ENCODE results near the gene ONECUT3. TPM values are rescaled to one million over a fixed set of nuclear protein-coding genes. Genes with fewer than 3 reads are reported as not detected.

Gene ONECUT3
- total RNA-seq (2022; extraction: Qiagen RNA extraction; ENCODE audit: low read depth): not detected in 5 replicates

GRCh38 chr19:1752757-1753728 lies at the start of gene ONECUT3:
Gene ONECUT3, plus strand, starts transcription at chr19:1753506. Its CDS starts 157 bp downstream, at chr19:1753663.

GRCh38 chr19:1811942-1812425 lies 58.7 kb downstream of the ONECUT3 start, which contains the start of gene ATP8B3:
Gene ATP8B3, minus strand, starts transcription at chr19:1812276. Its CDS starts 540 bp downstream, at chr19:1811736.

Other genes starting within 250 kb of the ONECUT3 start
- 2.6 to 3.8 TPM (median 2.8 TPM) in 5 replicates for gene ADAMTSL5, start 240.5 kb upstream of the ONECUT3 start, total RNA-seq (2022; extraction: Qiagen RNA extraction; ENCODE audit: low read depth)
- not detected in 5 replicates for gene PLK5, start 229.4 kb upstream of the ONECUT3 start, total RNA-seq (2022; extraction: Qiagen RNA extraction; ENCODE audit: low read depth)
- gene MEX3D, start 185.2 kb upstream of the ONECUT3 start, total RNA-seq (2022; extraction: Qiagen RNA extraction; ENCODE audit: low read depth): 6.6 to 14.1 TPM (median 13.2 TPM) in 5 replicates
- gene MBD3, start 160.6 kb upstream of the ONECUT3 start, total RNA-seq (2022; extraction: Qiagen RNA extraction; ENCODE audit: low read depth): 28.2 to 52.2 TPM (median 47.2 TPM) in 5 replicates
- 93.4 to 214 TPM (median 164 TPM) in 5 replicates for gene UQCR11, start 148.0 kb upstream of the ONECUT3 start, total RNA-seq (2022; extraction: Qiagen RNA extraction; ENCODE audit: low read depth)
- gene TCF3, start 100.9 kb upstream of the ONECUT3 start, total RNA-seq (2022; extraction: Qiagen RNA extraction; ENCODE audit: low read depth): 45.9 to 72.5 TPM (median 61.9 TPM) in 5 replicates
- gene ATP8B3, start 58.8 kb downstream of the ONECUT3 start, total RNA-seq (2022; extraction: Qiagen RNA extraction; ENCODE audit: low read depth): 1.8 to 3.8 TPM (median 2.6 TPM) in 5 replicates
- 15.7 to 24.2 TPM (median 21.6 TPM) in 5 replicates for gene REXO1, start 95.0 kb downstream of the ONECUT3 start, total RNA-seq (2022; extraction: Qiagen RNA extraction; ENCODE audit: low read depth)
- gene KLF16, start 110.1 kb downstream of the ONECUT3 start, total RNA-seq (2022; extraction: Qiagen RNA extraction; ENCODE audit: low read depth): 13.9 to 32.7 TPM (median 26.1 TPM) in 5 replicates
- gene ABHD17A, start 132.0 kb downstream of the ONECUT3 start, total RNA-seq (2022; extraction: Qiagen RNA extraction; ENCODE audit: low read depth): 18.9 to 40.1 TPM (median 36.1 TPM) in 5 replicates
- 2.8 to 6.5 TPM (median 5.9 TPM) in 5 replicates for gene ADAT3, start 151.9 kb downstream of the ONECUT3 start, total RNA-seq (2022; extraction: Qiagen RNA extraction; ENCODE audit: low read depth)
- 48.8 to 70.6 TPM (median 53.4 TPM) in 5 replicates for gene SCAMP4, start 151.9 kb downstream of the ONECUT3 start, total RNA-seq (2022; extraction: Qiagen RNA extraction; ENCODE audit: low read depth)
- gene CSNK1G2, start 187.7 kb downstream of the ONECUT3 start, total RNA-seq (2022; extraction: Qiagen RNA extraction; ENCODE audit: low read depth): 34.0 to 52.7 TPM (median 45.9 TPM) in 5 replicates

Measured in A549 treated with RU486 at 1 μM for 4 hours (cell line).